Measurements from ENCODE around the gene ZFP64.

- TF ChIP-seq CTCF (IDR thresholded peaks at IDR 0.05) (no peak), POLR2A (IDR thresholded peaks at IDR 0.05) (no peak)
These were observed 18.7 kb upstream of the ZFP64 start for GRCh38 chr20:52210037-52210990.

All from body of pancreas (tissue), 4 donors.